Endothelial cell of umbilical vein (primary cell): ENCODE results near the gene RAPGEF3. TPM values are rescaled to one million over a fixed set of nuclear protein-coding genes. Genes with fewer than 3 reads are reported as not detected.

ENCODE experiments used
- BruUV-seq: library from RNA; stranded (reverse); fragments of 400-500 nt; replicated peaks from 2 replicates; lab custom pipeline; 2021; lab: Mats Ljungman, UMichigan
- CTCF ChIA-PET: fragments of 300-600, 350-600 bp; sonication (Branson Sonifier 250); formaldehyde crosslinking; loops from one replicate; lab custom pipeline; 2021; ENCODE audit warnings: antibody characterized with exemption, inconsistent platforms; lab: Charles Lee
- POLR2A ChIA-PET: fragments of 300-600, 350-600 bp; sonication (Branson Sonifier 250); formaldehyde crosslinking; loops from one replicate; lab custom pipeline; 2021; ENCODE audit warnings: antibody characterized with exemption, inconsistent platforms; lab: Charles Lee
- DNase-seq: peaks from one replicate; pipeline ENCODE4 v3.0.0-alpha.2; 2011; ENCODE audit warnings: low read depth, low spot score
- FAIRE-seq: peaks from 2 replicates; lab custom pipeline; 2011; peaks lifted over from hg19 to GRCh38; lab: Jason Lieb, UNC
- H2AFZ ChIP-seq: 2 replicates; pipeline ENCODE4 v1.6.0; 2012; ENCODE audit warnings: low read depth, low read length, control low read depth, inconsistent platforms
- H3K27ac ChIP-seq: 2 replicates; pipeline ENCODE4 v1.5.1; 2011; ENCODE audit warnings: low read depth, mild to moderate bottlenecking, control low read depth, low read length, moderate library complexity; ENCODE audit not compliant: insufficient read depth
- H3K27me3 ChIP-seq, 2 experiments: 2 replicates each; pipeline versions ENCODE4 v1.6.0 to v1.6.1; 2011; ENCODE audit warnings: low read length in 2 of 2, mixed read lengths in 1 of 2; ENCODE audit not compliant: control insufficient read depth in 2 of 2, insufficient read depth in 2 of 2
- H3K36me3 ChIP-seq, 2 experiments: 2 replicates in 1 of 2; 3 replicates in 1 of 2; pipeline ENCODE4 v1.5.1; 2011; ENCODE audit warnings: low read length in 2 of 2, mild to moderate bottlenecking in 1 of 2, moderate library complexity in 1 of 2; ENCODE audit not compliant: control insufficient read depth in 2 of 2, insufficient read depth in 2 of 2; ENCODE audit errors: extremely low read depth in 1 of 2
- H3K4me1 ChIP-seq: 3 replicates; pipeline ENCODE4 v1.5.1; 2011; ENCODE audit warnings: mild to moderate bottlenecking, low read length; ENCODE audit not compliant: control insufficient read depth, insufficient read depth; ENCODE audit errors: extremely low read depth
- H3K4me2 ChIP-seq: 2 replicates; pipeline ENCODE4 v1.6.1; 2011; ENCODE audit warnings: low read length, control low read depth, mixed read lengths; ENCODE audit not compliant: insufficient read depth
- H3K4me3 ChIP-seq, 3 experiments: fragments of 200-600 bp in 1 of 3; sonication (generic), shearing (Covaris generic) in 1 of 3; replicated peaks in 1 of 3; 2 replicates each; pipeline ENCODE4 v1.5.1; 2011 to 2016; ENCODE audit warnings: control low read depth in 3 of 3, low read length in 3 of 3, mild to moderate bottlenecking in 2 of 3, inconsistent platforms in 1 of 3, low read depth in 1 of 3, moderate library complexity in 1 of 3; ENCODE audit not compliant: insufficient read depth in 1 of 3
- H3K79me2 ChIP-seq: 2 replicates; pipeline ENCODE4 v1.6.0; 2012; ENCODE audit warnings: low read length, inconsistent platforms; ENCODE audit not compliant: control insufficient read depth, insufficient read depth
- H3K9ac ChIP-seq: replicated peaks from 2 replicates; pipeline ENCODE3; 2011; ENCODE audit warnings: low read length, control low read depth; ENCODE audit not compliant: insufficient read depth; ENCODE audit errors: extremely low read depth
- H3K9me1 ChIP-seq: replicated peaks from 3 replicates; pipeline ENCODE4 v1.6.0; 2011; ENCODE audit warnings: mild to moderate bottlenecking, low read length; ENCODE audit not compliant: control insufficient read depth, insufficient read depth; ENCODE audit errors: extremely low read depth
- H3K9me3 ChIP-seq: replicated peaks from 2 replicates; pipeline ENCODE4 v1.5.1; 2012; ENCODE audit warnings: low read length, inconsistent platforms; ENCODE audit not compliant: control insufficient read depth, insufficient read depth
- H4K20me1 ChIP-seq: replicated peaks from 2 replicates; pipeline ENCODE3; 2011; ENCODE audit warnings: mild to moderate bottlenecking, low read length; ENCODE audit not compliant: control insufficient read depth, insufficient read depth; ENCODE audit errors: extremely low read depth
- CTCF ChIP-seq, 2 donors: IDR thresholded peaks; 1 replicate in 1 of 2; 2 replicates in 1 of 2; pipeline ENCODE4 v1.5.1; 2011; ENCODE audit warnings: low read length in 2 of 2, mild to moderate bottlenecking in 2 of 2, moderate library complexity in 2 of 2, control low read depth in 1 of 2, inconsistent platforms in 1 of 2, low read depth in 1 of 2; ENCODE audit not compliant: insufficient read depth in 1 of 2; ENCODE audit errors: extremely low read depth in 1 of 2
- EZH2 ChIP-seq: IDR thresholded peaks from 2 replicates; pipeline ENCODE4 v1.6.1; 2012; ENCODE audit warnings: borderline replicate concordance, low read depth, mild to moderate bottlenecking, moderate library complexity, low read length, inconsistent platforms; ENCODE audit not compliant: severe bottlenecking
- FOS ChIP-seq: IDR thresholded peaks from 2 replicates; pipeline ENCODE4 v1.6.1; 2011; ENCODE audit warnings: mild to moderate bottlenecking, low read length, moderate library complexity, borderline replicate concordance; ENCODE audit not compliant: insufficient read depth
- GATA2 ChIP-seq: IDR thresholded peaks from 2 replicates; pipeline ENCODE4 v1.7.0; 2011; ENCODE audit warnings: low read depth, mild to moderate bottlenecking, moderate library complexity, mixed read lengths, low read length; ENCODE audit not compliant: insufficient read length, insufficient read depth
- JUN ChIP-seq: IDR thresholded peaks from 2 replicates; pipeline ENCODE4 v1.6.1; 2011; ENCODE audit warnings: borderline replicate concordance, low read depth; ENCODE audit not compliant: insufficient read length, insufficient read depth
- MAX ChIP-seq: IDR thresholded peaks from 2 replicates; pipeline ENCODE4 v1.6.1; 2011; ENCODE audit not compliant: insufficient read depth, insufficient read length
- MYC ChIP-seq: IDR thresholded peaks from one replicate; pipeline ENCODE4 v1.6.1; 2011; ENCODE audit warnings: mild to moderate bottlenecking, low read depth, low read length
- POLR2A ChIP-seq: IDR thresholded peaks from 2 replicates; pipeline ENCODE4 v1.6.1; 2012; ENCODE audit warnings: low read depth, mild to moderate bottlenecking, control low read depth, low read length
- POLR2AphosphoS5 ChIP-seq: IDR thresholded peaks from 2 replicates; pipeline ENCODE4 v1.6.1; 2012; ENCODE audit warnings: low read depth, mild to moderate bottlenecking, control low read depth, low read length, moderate library complexity; ENCODE audit not compliant: insufficient read depth
- dilution Hi-C: fragments of 300-500 bp; cut with MboI; formaldehyde crosslinking; loops from one replicate; pipeline ENCODE4 v1.15.0; 2019; ENCODE audit warnings: low sequenced_read_pairs; ENCODE audit not compliant: extremely low pct_ligation_motif_present
- intact Hi-C: fragments of 100-400 bp; cut with micrococcal nuclease; formaldehyde crosslinking; loops from one replicate; pipeline ENCODE4 v1.10.0; 2022
- polyA plus RNA-seq, 4 experiments: library from polyadenylated mRNA; depleted of rRNA in 3 of 4; stranded (reverse) in 3 of 4; unstranded in 1 of 4; fragments of >200 nt; gene quantifications; 2 replicates each; pipeline versions ENCODE4 v1.2.1 to v1.2.3, GENCODE V29; 2011 to 2012; ENCODE audit warnings: missing spikeins in 1 of 4
- total RNA-seq: library from RNA; stranded (reverse); gene quantifications from 2 replicates; pipeline ENCODE4 v1.2.3, GENCODE V29; 2021

RAPGEF3 gene
- total and polyA plus RNA-seq, 2 donors (not counting 3 experiments of a cell fraction or from before 2014, with no cell fraction given) = 34.5 to 55.1 TPM

DNA sequence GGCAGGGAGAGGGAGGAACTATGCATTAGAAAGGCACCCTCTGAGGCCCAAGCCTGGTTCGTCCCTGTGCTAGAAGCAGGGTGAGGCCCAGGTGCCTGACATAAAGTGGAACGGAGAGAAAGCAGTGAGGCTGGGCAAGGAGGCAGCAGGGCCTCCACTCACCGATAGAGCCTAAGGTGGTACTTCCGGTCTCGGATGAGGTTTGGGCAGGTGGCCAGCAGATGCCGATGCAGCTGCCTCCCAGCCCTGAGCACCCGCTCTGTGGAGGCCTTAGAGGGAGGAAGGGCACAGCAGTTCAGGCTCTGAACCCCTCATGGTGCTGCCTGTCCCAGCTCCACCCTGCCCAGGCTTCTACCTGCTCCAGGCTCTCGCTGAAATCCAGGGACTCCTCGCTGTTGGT lies 7.1 kb downstream of the RAPGEF3 start:
- Histone ChIP-seq H3K4me1 (peaks cover 40% of the 10 kb centered on the region), H3K9ac (no peak overlapping the region), H3K9me3 (no peaks in the 10 kb centered on the region), H3K27ac (no peak overlapping the region), H3K4me2 (no peak overlapping the region), H3K36me3 (peaks cover 6 to 48% of the 10 kb centered on the region in 2 experiments), H3K79me2 (peaks cover 19% of the 10 kb centered on the region), H4K20me1 (no peaks in the 10 kb centered on the region), H3K27me3 (no peaks in the 10 kb centered on the region), H3K9me1 (no peaks in the 10 kb centered on the region), H3K4me3 (no peak overlapping the region), H2AFZ (no peak overlapping the region)
- dilution Hi-C loops (no loop called here), intact Hi-C loops (no loop called here)
- CTCF ChIA-PET = interaction anchor here (1.1 to 1.5 kb wide), 2 partner anchors 9 to 10 kb away, joined by 4 to 5 read pairs; no protein-coding TSS in a partner anchor
- TF ChIP-seq MYC (no peak), MAX (no peak), GATA2 (no peak), JUN (no peak), FOS (no peak), CTCF (IDR thresholded peaks at IDR 0.05; ENCODE audit: extremely low read depth in 1 of 2, insufficient read depth in 1 of 2, low read depth in 1 of 2, low read length in 2 of 2) (no peak), POLR2A (no peak), EZH2 (no peak), POLR2AphosphoS5 (no peak)
- FAIRE-seq = no peak
- POLR2A ChIA-PET = no interaction called here
- DNase-seq = no peak
- no TSS peak for BruUV-seq
